IPS-NIHi7 (cell line): ENCODE results near the gene ZBTB38.

Experiments used
- DNase-seq: peaks from one replicate; pipeline ENCODE4 v3.0.0; 2012; ENCODE audit warnings: mixed read lengths; ENCODE audit errors: extremely low spot score

ZBTB38 gene

GRCh38 chr3:141366285-141367037, 1.8 kb upstream of the ZBTB38 start:
- DNase-seq = no peak

DNA sequence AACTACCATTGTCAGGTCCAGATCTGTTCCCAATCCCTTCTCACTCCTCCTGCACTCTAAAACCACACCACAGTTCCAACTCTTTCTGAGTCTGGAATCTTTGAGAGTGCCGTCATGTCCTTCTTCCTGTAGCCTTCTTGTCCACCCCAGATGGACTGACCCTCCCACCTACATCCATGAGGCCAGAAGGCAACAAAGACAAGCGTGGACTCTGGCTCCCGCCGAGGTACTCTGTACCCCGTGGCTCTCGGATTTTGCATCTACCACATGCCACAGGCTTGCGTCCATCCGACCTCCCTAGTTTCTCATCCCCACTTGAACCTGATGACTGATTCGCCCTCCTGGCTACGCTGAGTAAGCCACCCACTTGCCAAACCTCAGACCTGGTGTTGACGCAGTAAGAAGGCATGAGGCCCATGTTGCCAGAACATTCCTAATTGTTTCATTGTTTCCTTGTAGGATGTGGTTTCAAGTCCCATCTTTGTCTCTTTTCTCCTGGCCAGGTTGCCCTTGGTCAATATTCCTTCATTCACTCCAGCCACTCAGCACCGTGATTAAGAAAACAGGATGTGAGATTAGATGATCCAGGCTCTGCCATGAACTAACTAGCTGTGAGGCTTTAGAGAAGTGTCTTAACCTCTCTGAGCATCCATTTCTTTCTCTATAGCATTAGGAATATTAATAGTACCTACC, 1.1 kb upstream of the ZBTB38 start:
- DNase-seq = no peak

DNA sequence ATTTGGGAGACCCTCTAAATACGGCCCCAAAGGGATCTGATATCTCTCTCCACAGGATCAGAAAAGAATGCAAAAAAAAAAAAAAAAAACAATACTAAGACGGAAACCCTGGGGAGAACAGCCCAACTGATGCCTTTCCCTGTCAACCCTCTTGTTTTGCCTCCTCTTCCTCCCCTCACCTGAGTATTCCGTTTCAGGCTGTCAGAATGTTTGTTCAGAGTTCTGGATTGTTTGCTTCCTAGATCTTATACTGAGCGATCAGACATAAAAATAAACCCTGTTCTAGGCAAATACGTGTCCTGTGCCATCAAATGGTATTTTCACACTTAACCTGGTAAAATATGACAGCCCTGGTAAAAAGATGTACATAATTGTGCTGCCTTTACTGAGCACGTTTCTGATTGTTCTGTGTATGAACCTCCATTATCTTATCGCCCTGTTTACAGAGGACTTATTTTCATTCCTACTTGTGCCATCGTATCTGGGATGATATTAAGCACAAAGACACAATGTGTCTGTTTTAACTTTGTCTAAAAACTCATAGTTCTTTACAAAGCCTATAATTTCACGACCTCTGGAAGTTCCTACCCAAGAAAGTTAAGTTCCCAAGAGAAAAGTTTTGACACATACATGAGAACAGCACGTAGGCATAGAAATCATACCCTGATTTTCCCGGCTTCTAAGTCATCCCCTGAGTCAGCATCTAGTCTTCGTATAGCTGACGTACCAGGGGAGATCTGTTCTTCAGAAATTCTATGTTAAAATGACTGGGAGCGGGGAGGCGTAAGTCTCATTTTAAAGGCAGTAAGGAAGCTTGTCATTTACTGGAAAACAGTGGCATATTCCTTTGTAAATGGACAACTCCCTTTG, 856 bp downstream of the ZBTB38 start:
- DNase-seq = no peak

DNA sequence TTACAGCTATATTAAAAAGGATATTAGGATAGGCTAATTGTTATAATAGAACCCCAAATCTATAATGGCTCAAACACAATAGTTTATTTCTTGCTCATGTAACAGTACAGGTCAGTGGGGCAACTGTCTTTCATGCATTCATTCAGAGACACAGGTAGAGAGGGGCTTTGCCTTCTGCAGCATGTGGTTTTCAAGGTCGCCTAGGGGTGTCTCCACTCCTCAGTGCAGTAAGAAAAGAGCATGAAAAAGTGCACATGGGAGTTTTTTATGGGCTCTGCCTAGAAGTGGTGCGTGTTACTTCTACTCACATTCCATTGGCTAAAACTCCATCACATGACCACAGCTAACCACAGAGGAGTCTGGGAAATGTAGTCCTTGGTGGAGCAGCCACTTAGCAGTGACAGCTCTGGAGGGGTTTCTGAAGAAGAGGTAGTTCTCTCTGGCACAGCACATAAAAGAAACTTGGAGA, 1.8 kb downstream of the ZBTB38 start:
- peak; percentile 74 for DNase-seq

DNA sequence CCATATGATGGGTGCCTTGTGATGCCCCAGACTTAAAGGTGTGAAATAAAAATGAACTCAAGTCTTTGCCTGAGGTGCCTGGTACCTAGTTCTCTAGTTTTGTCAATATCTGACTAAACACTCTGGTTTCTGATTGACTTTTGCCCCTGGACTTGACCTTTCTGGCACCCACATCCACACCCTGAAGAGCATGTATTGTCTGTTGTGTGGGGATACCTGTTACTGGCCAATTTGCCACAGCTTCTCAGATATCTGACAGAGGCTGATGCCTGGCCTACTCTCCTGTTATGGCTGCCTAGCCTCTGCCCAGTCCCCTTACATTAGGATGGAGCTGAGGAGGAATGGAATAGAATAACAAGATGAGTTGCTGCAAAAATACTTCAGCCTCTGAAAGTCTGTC, 3.6 kb downstream of the ZBTB38 start:
- DNase-seq = no peak

GRCh38 chr3:141372656-141373055, 4.4 kb downstream of the ZBTB38 start:
- no peak for DNase-seq

DNA sequence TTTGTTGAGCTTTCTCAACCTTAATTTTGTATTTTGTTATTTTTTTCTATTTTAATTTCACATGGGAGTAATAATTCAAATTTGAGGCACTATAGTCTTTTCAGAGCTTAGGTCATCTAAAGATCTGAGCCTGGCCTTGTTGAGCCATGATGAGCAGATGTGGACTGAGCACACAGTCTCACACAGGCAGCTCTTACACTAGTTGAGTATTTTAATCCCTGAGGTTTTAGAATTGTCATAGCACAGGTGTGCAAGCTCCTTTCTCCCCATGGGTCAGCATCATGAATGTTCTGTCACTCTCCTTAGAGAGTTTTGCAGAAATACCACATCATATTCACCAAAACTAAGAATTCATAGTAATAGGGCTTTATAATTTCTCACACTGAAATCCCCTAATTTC, 4.9 kb downstream of the ZBTB38 start:
- no peak for DNase-seq

DNA sequence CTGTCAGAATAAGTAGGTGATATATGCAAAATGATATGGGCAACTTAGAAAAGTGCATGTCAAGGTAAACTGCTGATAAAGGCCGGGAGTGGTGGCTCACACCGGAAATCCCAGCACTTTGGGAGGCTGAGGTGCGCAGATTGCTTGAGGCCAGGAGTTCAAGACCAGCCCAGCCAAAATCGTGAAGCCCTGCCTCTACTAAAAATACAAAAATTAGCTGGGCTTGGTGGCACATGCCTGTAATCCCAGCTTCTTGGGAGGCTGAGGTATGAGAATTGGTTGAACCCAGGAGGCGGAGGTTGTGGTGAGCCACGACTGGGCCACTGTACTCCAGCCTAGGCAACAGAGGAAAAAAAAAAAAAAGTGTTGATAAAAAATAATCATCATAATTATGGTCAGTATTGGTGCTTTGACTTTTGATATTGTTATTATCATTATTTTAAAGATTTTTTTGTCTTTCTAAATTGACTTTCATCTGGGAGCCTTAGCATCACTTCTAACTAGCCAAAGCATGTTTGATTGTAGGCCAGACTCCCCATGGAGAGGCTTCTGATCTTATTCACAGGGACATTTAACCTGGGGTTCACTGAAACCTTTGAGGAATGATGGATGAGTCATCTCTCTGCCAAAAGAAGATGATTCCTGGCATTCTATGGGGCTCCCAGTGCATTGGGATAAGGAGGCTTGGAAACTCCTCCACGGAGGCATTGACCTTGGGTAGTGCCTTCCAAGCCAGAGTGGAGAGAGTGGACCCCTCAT, 5.6 kb downstream of the ZBTB38 start:
- DNase-seq = peak; percentile 67

DNA sequence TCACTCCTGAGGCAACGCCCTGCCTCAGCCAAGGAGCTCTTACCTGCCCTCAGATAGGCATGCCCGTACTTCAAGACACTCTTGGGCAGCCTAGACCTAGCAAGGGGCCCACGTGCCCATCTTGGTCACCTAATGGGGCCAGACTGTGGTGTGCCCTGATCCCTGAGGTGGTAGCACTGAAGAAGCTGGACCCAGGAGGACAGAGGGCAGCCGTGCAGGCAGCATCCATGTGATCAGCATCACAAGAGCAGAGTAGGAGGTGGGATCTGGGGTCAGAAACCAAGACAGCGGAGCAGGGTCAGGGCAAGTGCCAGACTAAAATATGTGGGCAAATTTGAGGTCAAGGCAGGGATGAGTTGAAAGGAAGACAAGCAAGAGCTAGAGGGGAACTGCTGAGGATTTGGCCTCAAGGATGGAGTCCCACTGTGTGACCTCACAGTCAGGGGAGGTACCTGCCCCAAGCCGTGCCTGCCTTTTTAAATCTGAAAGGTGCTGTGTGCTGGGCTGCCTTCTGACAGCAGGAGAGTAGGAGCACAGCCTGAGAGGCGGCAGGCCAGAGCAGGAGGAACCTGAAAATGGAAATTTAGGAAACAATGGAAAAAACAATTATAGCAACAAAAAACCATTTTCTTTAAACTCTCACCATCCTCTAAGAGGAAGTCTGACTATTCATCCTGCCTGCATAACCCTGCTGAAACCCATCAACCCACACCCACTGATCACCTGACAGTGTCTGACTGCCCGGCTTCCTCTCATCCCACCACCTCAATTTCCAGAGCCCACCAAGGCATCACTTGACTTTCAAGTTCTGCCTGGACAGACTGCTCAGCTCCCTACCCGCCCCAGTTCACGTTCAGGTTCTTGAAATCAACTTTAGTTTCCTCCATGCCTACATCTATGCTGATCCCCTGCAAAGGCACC, 7.3 kb downstream of the ZBTB38 start:
- no peak for DNase-seq

DNA sequence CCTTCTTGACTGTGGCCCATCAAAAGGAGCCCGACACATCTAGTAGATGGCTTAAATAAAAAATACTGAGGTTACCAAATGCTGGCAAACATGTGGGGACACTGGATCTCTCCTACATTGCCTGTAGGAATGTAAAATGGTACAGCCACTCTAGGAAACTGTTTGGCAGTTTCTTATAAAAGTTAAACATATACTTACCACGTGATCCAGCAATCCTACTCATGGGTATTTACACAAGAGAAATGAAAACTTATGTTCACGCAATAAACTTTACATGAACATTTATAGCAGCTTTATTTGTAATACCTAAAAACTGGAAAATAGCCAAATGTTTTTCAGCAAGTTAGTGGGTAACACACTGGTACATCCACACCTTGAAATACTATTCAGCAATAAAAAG, 9.1 kb downstream of the ZBTB38 start:
- no peak for DNase-seq

GRCh38 chr3:141378556-141378955, 10.3 kb downstream of the ZBTB38 start:
- no peak for DNase-seq

- no peak for DNase-seq
These were observed 11.1 kb downstream of the ZBTB38 start for GRCh38 chr3:141379250-141379966.

- DNase-seq = no peak
These were observed 12.0 kb downstream of the ZBTB38 start for GRCh38 chr3:141380279-141380678.

- no peak for DNase-seq
These were observed 12.7 kb downstream of the ZBTB38 start for GRCh38 chr3:141380987-141381386.

GRCh38 chr3:141382571-141382970, 14.3 kb downstream of the ZBTB38 start:
- no peak for DNase-seq

GRCh38 chr3:141383555-141384129, 15.3 kb downstream of the ZBTB38 start:
- DNase-seq = no peak

DNA sequence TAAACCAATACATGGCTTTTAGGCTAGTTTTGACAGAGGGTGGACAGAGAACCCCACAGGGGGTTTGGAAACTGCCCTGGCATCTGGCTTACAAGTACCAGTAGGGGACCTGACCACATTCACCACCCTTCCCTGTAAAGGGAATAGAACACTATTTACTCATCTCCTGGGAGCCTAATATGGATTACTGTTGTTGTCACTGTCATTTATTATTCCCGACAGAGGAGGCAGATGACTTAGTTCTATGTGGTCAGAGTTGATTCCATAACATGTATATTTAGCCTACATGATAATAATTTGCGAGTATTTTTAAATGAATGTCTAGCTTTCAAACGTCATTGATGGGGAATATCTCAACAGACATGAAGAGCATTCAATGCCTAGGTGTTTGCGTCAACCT, 15.9 kb downstream of the ZBTB38 start:
- no peak for DNase-seq

- DNase-seq = no peak
These were observed 16.3 kb downstream of the ZBTB38 start for GRCh38 chr3:141384575-141384974.

DNA sequence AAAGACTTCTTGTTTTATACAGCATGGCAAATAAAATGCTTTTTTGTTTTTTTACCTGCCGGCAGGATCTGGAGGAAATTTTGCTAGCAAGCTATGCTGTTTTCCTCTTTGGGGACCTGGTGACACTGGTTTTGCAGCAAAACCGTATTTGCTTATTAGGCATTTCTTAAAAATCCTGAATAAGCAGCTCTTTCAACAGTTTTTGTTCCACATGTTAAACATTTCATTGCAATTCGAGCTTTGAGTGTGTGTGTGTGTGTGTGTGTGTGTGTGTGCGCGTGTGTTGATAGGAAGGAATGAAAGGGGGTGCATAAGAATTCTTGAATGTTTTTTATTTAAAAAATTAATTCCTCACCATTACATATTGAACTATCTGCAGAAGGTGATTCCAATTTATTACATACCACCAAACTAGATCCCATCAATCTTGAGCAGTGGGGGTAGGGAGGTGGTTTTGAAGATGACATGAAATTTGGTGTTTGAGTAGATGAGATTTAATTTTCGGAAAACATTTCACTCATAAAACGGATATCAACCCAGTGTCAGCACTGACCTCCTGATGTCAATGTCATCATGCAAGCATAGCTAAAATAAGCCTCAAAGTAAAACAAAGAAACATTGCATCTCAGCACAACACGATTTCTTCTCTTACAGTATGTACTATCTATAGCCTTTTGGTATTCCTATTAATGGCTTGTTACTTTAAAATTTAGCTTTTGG, 17.3 kb downstream of the ZBTB38 start:
- no peak for DNase-seq
